Lower lobe of right lung (tissue), 2 donors: ENCODE measurements around the gene RSBN1L. TPM values are rescaled to one million over a fixed set of nuclear protein-coding genes. Genes with fewer than 3 reads are reported as not detected.

Experiments
- ATAC-seq, 2 donors: fragments of 200-7000 bp; cut with Tn5 transposase; one replicate each; pipeline ENCODE4 v1.9.1; 2020 to 2022; ENCODE audit warnings: mild to moderate bottlenecking in 2 of 2, moderate library complexity in 2 of 2
- DNase-seq: peaks from one replicate; pipeline ENCODE4 v3.0.0-alpha.2; 2020
- H3K27ac ChIP-seq: fragments of 200-600 bp; one replicate; pipeline ENCODE4 v1.8.0; 2022
- H3K27me3 ChIP-seq: fragments of 200-600 bp; one replicate; pipeline ENCODE4 v1.8.0; 2022; ENCODE audit warnings: low read depth
- H3K36me3 ChIP-seq: fragments of 200-600 bp; one replicate; pipeline ENCODE4 v1.8.0; 2022; ENCODE audit warnings: mild to moderate bottlenecking
- H3K4me1 ChIP-seq: fragments of 200-600 bp; one replicate; pipeline ENCODE4 v1.8.0; 2022
- H3K4me3 ChIP-seq: fragments of 200-600 bp; one replicate; pipeline ENCODE4 v1.8.0; 2022; ENCODE audit warnings: mild to moderate bottlenecking
- H3K9me3 ChIP-seq: fragments of 200-600 bp; one replicate; pipeline ENCODE4 v1.8.0; 2022
- CTCF ChIP-seq: fragments of 200-600 bp; IDR thresholded peaks from one replicate; pipeline ENCODE4 v1.8.0; 2022; ENCODE audit warnings: antibody characterized with exemption, mild to moderate bottlenecking
- intact Hi-C: fragments of 100-400 bp; cut with DNase I; formaldehyde crosslinking; loops from one replicate; pipeline ENCODE4 v1.11.0; 2022
- total RNA-seq: library from RNA; stranded (reverse); fragmentation: NEBNext Ultra II Directional; extraction: Animal tissue kit (Norgen Biotek cat#: 25700); gene quantifications from one replicate; pipeline ENCODE4 v1.2.1, GENCODE V29; 2021
- donor health status: DM: no; HTN: yes; CAD: no; lungs with severe emphysema.

Gene RSBN1L
- total RNA-seq, 1 donor from 2014 or later = 26.8 TPM

GRCh38 chr7:77794000-77794399, 97.7 kb downstream of the RSBN1L start:
- intact Hi-C loops = no loop called here
- Histone ChIP-seq H3K9me3 (no peaks in the 10 kb centered on the region), H3K36me3 (peaks cover 7% of the 10 kb centered on the region), H3K27ac (no peak overlapping the region), H3K4me1 (peaks cover 20% of the 10 kb centered on the region), H3K4me3 (no peak overlapping the region), H3K27me3 (no peaks in the 10 kb centered on the region)
- no peak for TF ChIP-seq CTCF
- DNase-seq (no peak), ATAC-seq (no peak)

GRCh38 chr7:77796109-77796508, 99.8 kb downstream of the RSBN1L start:
- no peak overlapping the region for H3K4me3 ChIP-seq
- H3K27ac ChIP-seq = no peak overlapping the region
- no peaks in the 10 kb centered on the region for H3K9me3 ChIP-seq
- peaks cover 32% of the 10 kb centered on the region for H3K4me1 ChIP-seq
- DNase-seq (no peak), ATAC-seq (no peak)
- intact Hi-C loops = no loop called here
- TF ChIP-seq CTCF = no peak
- H3K36me3 ChIP-seq = peaks cover 7% of the 10 kb centered on the region
- H3K27me3 ChIP-seq = no peaks in the 10 kb centered on the region

GRCh38 chr7:77796960-77797359, 100.7 kb downstream of the RSBN1L start:
- no peak overlapping the region for H3K27ac ChIP-seq

GRCh38 chr7:77797734-77798393, 101.6 kb downstream of the RSBN1L start:
- no peak for TF ChIP-seq CTCF
- ATAC-seq (peak; percentile 37 to 38), DNase-seq (no peak)
- Histone ChIP-seq H3K4me1 (peaks cover 37% of the 10 kb centered on the region), H3K4me3 (peak overlapping the region; percentile 78), H3K9me3 (no peaks in the 10 kb centered on the region), H3K27me3 (no peaks in the 10 kb centered on the region), H3K36me3 (peaks cover 7% of the 10 kb centered on the region), H3K27ac (peak overlapping the region; percentile 86)
- intact Hi-C loops = no loop called here

More at GRCh38 chr7:77796960-77797359, 100.7 kb downstream of the RSBN1L start:
- DNase-seq (no peak), ATAC-seq (no peak)
- Histone ChIP-seq H3K27me3 (no peaks in the 10 kb centered on the region), H3K9me3 (no peaks in the 10 kb centered on the region), H3K4me1 (peaks cover 32% of the 10 kb centered on the region), H3K36me3 (peaks cover 7% of the 10 kb centered on the region), H3K4me3 (peak overlapping the region; percentile 78)
- TF ChIP-seq CTCF = no peak
- intact Hi-C loops = no loop called here

- peak; percentile 96 to 97 for ATAC-seq
- intact Hi-C loops = no loop called here
- Histone ChIP-seq H3K4me3 (peak within 1 kb of the TSS; percentile 78), H3K9me3 (no peaks in the 10 kb centered on the region), H3K36me3 (peaks cover 7% of the 10 kb centered on the region), H3K27ac (peak within 1 kb of the TSS; percentile 86), H3K4me1 (peaks cover 37% of the 10 kb centered on the region), H3K27me3 (no peaks in the 10 kb centered on the region)
- DNase-seq = peak; percentile 99
- TF ChIP-seq CTCF = peak; percentile 51
Measured at GRCh38 chr7:77798394-77799077, 102.3 kb downstream of the RSBN1L start, which contains the start of the genes PHTF2 and TMEM60. PHTF2 (plus strand) TSS chr7:77798773. TMEM60 (minus strand) TSS chr7:77798434; CDS start chr7:77794373, 4,061 bp downstream.
